Ovary (tissue), 9 donors: ENCODE measurements around the gene OR2S2. TPM values are rescaled to one million over a fixed set of nuclear protein-coding genes. Genes with fewer than 3 reads are reported as not detected.

Experiments used
- DNase-seq, 5 donors: peaks; one replicate each; pipeline ENCODE4 v3.0.0-alpha.2; 2019 to 2020
- H3K27ac ChIP-seq, 2 donors: fragments of 200-600 bp; one replicate each; pipeline versions ENCODE4 v1.5.1 to v1.8.0; 2019 to 2022
- H3K27me3 ChIP-seq: fragments of 200-600 bp; one replicate; pipeline ENCODE4 v1.8.0; 2022
- H3K36me3 ChIP-seq: fragments of 200-600 bp; sonication (generic); one replicate; pipeline ENCODE4 v1.5.1; 2019
- H3K4me1 ChIP-seq: one replicate; pipeline ENCODE4 v1.8.1; 2013; ENCODE audit warnings: mild to moderate bottlenecking, moderate library complexity; ENCODE audit not compliant: insufficient read depth
- H3K4me3 ChIP-seq: fragments of 200-600 bp; sonication (generic); one replicate; pipeline ENCODE4 v1.5.1; 2017
- H3K9me3 ChIP-seq, 2 donors: fragments of 200-600 bp in 1 of 2; sonication (generic) in 1 of 2; one replicate each; pipeline versions ENCODE4 v1.5.1 to v1.8.1; 2013 to 2019; ENCODE audit warnings: mild to moderate bottlenecking in 1 of 2, moderate library complexity in 1 of 2
- CTCF ChIP-seq, 3 donors: fragments of 450-650 bp in 2 of 3; fragments of 200-600 bp in 1 of 3; IDR thresholded peaks; one replicate each; pipeline versions ENCODE4 v1.5.1 to v1.8.0; 2016 to 2022; ENCODE audit warnings: antibody characterized with exemption in 3 of 3, mild to moderate bottlenecking in 1 of 3
- EP300 ChIP-seq: sonication (generic); formaldehyde crosslinking; IDR thresholded peaks from one replicate; pipeline ENCODE4 v1.6.1; 2017; ENCODE audit warnings: antibody characterized with exemption
- POLR2A ChIP-seq: fragments of 450-650 bp; IDR thresholded peaks from one replicate; pipeline ENCODE4 v1.6.1; 2017; ENCODE audit warnings: antibody characterized with exemption, mild to moderate bottlenecking, moderate library complexity
- WGBS, 3 donors: extraction: QIAGEN DNeasy Blood & Tissue Kit in 1 of 3; methylation state at CpG; one replicate each; pipeline versions ENCODE4 v1.1.5 to v1.1.7; 2013 to 2017; 5-methylcytosine and 5-hydroxymethylcytosine counted together
- intact Hi-C, 4 donors: fragments of 100-400 bp; cut with DNase I; formaldehyde crosslinking; loops; one replicate each; pipeline versions ENCODE4 v1.11.0 to v1.15.1; 2022 to 2023
- polyA plus RNA-seq, 2 donors: library from polyadenylated mRNA; stranded (reverse); fragments of 200-250 nt in 1 of 2; fragments of 350-450 nt in 1 of 2; fragmentation: Illumina TruSeq in 1 of 2; extraction: RNeasy Lipid Tissue Mini Kit (QIAGEN cat#74804) in 1 of 2; gene quantifications; one replicate each; pipeline ENCODE4 v1.2.3, GENCODE V29; 2013 to 2014
- total RNA-seq, 7 donors: library from RNA; depleted of rRNA in 2 of 7; stranded (reverse); fragments of >200 nt in 2 of 7; fragmentation: NEBNext Ultra II Directional in 3 of 7; extraction: Animal tissue kit (Norgen Biotek cat#: 25700) in 3 of 7; gene quantifications; one replicate each; pipeline versions ENCODE4 v1.1.0 to v1.2.4, GENCODE V29; 2016 to 2023
- donor health status: DM: no; HTN: no; CAD: no; lungs with moderate emphysema.
- donor health status: DM: no; HTN: no; CAD: no.
- donor health status: Bipolar disorder and iron deficiency.
- donor health status: DM: yes; HTN: yes; CAD: no.
- donor health status: DM: no; HTN: no; CAD: no.
- donor health status: DM: yes; HTN: yes; CAD: no.

OR2S2 gene
- total and polyA plus RNA-seq, 9 donors: not detected

DNA sequence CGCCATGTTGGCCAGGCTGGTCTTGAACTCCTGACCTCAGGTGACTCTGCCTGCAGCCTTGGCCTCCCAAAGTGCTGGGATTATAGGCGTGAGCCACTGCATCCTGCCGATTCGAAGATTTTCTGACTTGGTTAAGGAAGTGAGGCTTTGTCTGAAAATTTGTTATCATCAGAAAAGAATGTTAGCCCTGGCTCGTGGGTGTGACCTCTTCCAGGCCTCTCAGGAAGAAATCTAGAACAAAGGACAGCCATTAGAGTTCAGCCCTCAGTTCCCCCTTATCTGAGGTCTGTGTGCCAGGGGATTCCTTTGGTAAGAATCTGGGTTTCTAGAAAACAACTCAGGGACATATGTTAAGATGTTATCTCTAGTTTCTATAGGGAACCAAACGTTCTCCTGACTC is 6.2 kb downstream of the OR2S2 start:
- Histone ChIP-seq H3K9me3 (no peaks in the 10 kb centered on the region), H3K4me3 (no peak overlapping the region), H3K4me1 (no peaks in the 10 kb centered on the region), H3K27me3 (no peaks in the 10 kb centered on the region), H3K27ac (no peak overlapping the region), H3K36me3 (no peaks in the 10 kb centered on the region)
- DNase-seq: no peak
- TF ChIP-seq POLR2A: no peak
- no peak for TF ChIP-seq CTCF (IDR thresholded peaks at IDR 0.05)
- TF ChIP-seq EP300: no peak
- 53 to 58% (median 55%) methylated on average over 6 of the region's 6 CpGs for WGBS, 3 donors
- intact Hi-C loops: loop anchor here in 2 of 4 donors (5.0 to 10.0 kb wide), 2 partner anchors 56 to 223 kb away; no protein-coding TSS in a partner anchor

DNA sequence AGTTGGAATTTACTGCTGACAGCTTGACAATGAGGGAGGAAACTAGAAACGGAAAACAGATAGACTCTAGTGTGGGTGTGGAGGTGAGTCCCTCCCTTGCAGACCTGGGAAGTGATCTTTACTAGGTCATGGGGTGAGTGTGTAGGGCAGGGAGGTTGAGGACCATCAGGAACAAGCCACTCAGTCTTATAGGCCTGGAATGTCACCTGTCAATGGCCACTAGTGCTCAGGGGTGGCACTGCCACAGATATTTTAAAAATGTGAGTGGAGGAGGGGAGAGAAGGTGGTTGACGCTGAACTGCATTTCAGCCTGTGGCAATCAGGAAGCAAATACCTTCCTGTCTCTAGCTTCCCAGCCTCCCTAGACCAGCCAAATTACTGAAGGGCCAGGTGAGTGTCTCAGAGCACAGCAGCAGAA is 9.0 kb downstream of the OR2S2 start:
- WGBS, 3 donors: 58 to 73% (median 59%) methylated on average over 2 of the region's 2 CpGs
- intact Hi-C loops: loop anchor here (5.0 to 10.0 kb wide), 4 partner anchors 42 to 157 kb away; partner anchors contain the start of genes NPR2 (in 2 of the 4), HRCT1 (in 1 of the 4) and SPAAR (in 1 of the 4)
- DNase-seq: no peak

GRCh38 chr9:35948451-35948850 is 9.5 kb downstream of the OR2S2 start:
- Histone ChIP-seq H3K9me3 (no peaks in the 10 kb centered on the region), H3K36me3 (no peaks in the 10 kb centered on the region), H3K27me3 (no peaks in the 10 kb centered on the region), H3K27ac (no peak overlapping the region), H3K4me3 (no peak overlapping the region), H3K4me1 (peaks cover 3% of the 10 kb centered on the region)
- no peak for TF ChIP-seq EP300
- no peak for TF ChIP-seq POLR2A
- no peak for TF ChIP-seq CTCF (IDR thresholded peaks at IDR 0.05)
- DNase-seq: no peak
- 63 to 72% (median 72%) methylated on average over 2 of the region's 2 CpGs for WGBS, 3 donors
- intact Hi-C loops: loop anchor here (5.0 to 10.0 kb wide), 4 partner anchors 41 to 156 kb away; partner anchors contain the start of genes NPR2 (in 2 of the 4), HRCT1 (in 1 of the 4) and SPAAR (in 1 of the 4)

More for the DNA sequence above, 9.0 kb downstream of the OR2S2 start:
- H3K36me3 ChIP-seq: no peaks in the 10 kb centered on the region
- no peaks in the 10 kb centered on the region for H3K9me3 ChIP-seq
- H3K4me1 ChIP-seq: peaks cover 3% of the 10 kb centered on the region
- H3K27me3 ChIP-seq: no peaks in the 10 kb centered on the region
- H3K4me3 ChIP-seq: no peak overlapping the region
- H3K27ac ChIP-seq: no peak overlapping the region
- TF ChIP-seq EP300 (no peak), CTCF (IDR thresholded peaks at IDR 0.05) (no peak), POLR2A (no peak)

DNA sequence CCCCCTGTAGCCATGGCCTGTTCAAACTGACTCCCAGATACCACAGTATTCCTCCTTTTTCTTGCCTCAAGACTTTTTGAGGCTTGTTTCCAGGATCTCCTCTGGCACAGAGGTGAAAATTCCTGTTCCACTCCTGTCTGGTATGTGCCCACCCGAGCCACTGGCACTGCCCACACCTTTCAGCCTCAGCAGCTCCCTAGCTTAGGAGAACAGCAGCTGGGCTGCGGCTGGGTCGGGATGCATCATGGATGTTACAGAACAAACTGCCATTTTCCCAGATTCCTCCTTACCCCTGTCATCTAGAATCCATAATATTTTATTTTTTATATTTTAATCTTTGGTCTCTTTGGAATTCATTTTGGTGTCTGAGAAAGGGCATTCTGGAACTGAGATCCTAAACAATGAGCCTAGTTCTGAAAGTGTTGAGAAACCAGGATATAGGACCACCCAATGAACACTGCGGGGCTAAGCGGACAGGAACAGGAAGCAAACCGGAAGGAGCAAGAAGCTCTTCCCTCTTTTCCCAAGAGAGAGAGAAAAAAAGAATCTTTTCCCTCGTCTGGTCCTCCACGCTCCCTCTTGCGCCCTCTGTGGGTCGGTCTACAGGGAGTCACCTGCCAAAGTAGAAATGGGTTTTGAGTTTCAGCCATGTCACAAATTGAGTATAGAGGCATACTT is 12.5 kb downstream of the OR2S2 start:
- intact Hi-C loops: loop anchor here (5.0 to 10.0 kb wide), 4 partner anchors 38 to 153 kb away; partner anchors contain the start of genes NPR2 (in 2 of the 4), HRCT1 (in 1 of the 4) and SPAAR (in 1 of the 4)
- DNase-seq: peak; percentile 85 to 89 (median 88)
- H3K4me3 ChIP-seq: no peak overlapping the region

More for the DNA sequence above, 12.5 kb downstream of the OR2S2 start:
- Histone ChIP-seq H3K36me3 (no peaks in the 10 kb centered on the region), H3K27me3 (no peaks in the 10 kb centered on the region), H3K4me1 (peaks cover 3% of the 10 kb centered on the region), H3K27ac (no peak overlapping the region), H3K9me3 (no peaks in the 10 kb centered on the region)
- TF ChIP-seq CTCF (IDR thresholded peaks at IDR 0.05) (peak; percentile 61 to 75 (median 72)), EP300 (no peak), POLR2A (no peak)
- WGBS, 3 donors: 13 to 22% (median 13%) methylated on average over 10 of the region's 10 CpGs
